Epithelial cell of esophagus (primary cell): ENCODE results near the gene COX7B2.

Source experiments
- DNase-seq: peaks from one replicate; pipeline ENCODE4 v3.0.0; 2010; ENCODE audit warnings: low read depth
- H3K4me3 ChIP-seq: 2 replicates; pipeline ENCODE4 v1.5.1; 2011; ENCODE audit warnings: mild to moderate bottlenecking, low read length, control low read depth
- TF ChIP-seq, protein P1 (sequence below): IDR thresholded peaks from 2 replicates; pipeline ENCODE4 v1.5.1; 2011; ENCODE audit warnings: low read depth, mild to moderate bottlenecking, low read length, control low read depth, inconsistent platforms; ENCODE audit not compliant: insufficient read depth; ENCODE audit errors: missing control alignments

Gene COX7B2

DNA sequence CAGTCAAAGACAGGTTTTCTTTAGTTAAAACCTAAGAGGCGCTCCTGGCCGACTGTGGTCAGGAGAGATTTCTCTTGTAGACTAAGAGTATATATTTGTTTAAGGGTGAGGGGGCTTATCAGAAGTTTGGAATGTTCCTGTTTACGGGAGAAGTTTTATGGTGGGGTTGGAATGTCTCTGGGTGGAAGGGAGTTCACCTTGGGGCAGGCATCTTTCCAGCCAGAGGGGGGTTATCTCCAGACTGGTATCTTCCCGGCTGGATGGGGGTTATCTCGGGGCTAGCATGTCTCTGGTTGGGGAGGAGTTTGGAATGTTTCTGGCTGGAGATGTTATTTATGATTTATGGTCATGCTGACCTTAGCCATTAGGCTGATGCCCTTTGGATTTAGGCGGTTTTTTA lies 116.0 kb downstream of the COX7B2 start:
- no peak overlapping the region for H3K4me3 ChIP-seq
- DNase-seq, result no peak
- TF ChIP-seq, protein P1, sequence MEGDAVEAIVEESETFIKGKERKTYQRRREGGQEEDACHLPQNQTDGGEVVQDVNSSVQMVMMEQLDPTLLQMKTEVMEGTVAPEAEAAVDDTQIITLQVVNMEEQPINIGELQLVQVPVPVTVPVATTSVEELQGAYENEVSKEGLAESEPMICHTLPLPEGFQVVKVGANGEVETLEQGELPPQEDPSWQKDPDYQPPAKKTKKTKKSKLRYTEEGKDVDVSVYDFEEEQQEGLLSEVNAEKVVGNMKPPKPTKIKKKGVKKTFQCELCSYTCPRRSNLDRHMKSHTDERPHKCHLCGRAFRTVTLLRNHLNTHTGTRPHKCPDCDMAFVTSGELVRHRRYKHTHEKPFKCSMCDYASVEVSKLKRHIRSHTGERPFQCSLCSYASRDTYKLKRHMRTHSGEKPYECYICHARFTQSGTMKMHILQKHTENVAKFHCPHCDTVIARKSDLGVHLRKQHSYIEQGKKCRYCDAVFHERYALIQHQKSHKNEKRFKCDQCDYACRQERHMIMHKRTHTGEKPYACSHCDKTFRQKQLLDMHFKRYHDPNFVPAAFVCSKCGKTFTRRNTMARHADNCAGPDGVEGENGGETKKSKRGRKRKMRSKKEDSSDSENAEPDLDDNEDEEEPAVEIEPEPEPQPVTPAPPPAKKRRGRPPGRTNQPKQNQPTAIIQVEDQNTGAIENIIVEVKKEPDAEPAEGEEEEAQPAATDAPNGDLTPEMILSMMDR, result no peak

- no peak for DNase-seq
- H3K4me3 ChIP-seq, result no peak overlapping the region
- TF ChIP-seq, protein P1, result no peak
Measured at GRCh38 chr4:46781434-46782092, 127.5 kb downstream of the COX7B2 start.

GRCh38 chr4:46765465-46765864 lies 143.6 kb downstream of the COX7B2 start:
- DNase-seq, result no peak
- no peak overlapping the region for H3K4me3 ChIP-seq
- TF ChIP-seq, protein P1, result no peak

DNA sequence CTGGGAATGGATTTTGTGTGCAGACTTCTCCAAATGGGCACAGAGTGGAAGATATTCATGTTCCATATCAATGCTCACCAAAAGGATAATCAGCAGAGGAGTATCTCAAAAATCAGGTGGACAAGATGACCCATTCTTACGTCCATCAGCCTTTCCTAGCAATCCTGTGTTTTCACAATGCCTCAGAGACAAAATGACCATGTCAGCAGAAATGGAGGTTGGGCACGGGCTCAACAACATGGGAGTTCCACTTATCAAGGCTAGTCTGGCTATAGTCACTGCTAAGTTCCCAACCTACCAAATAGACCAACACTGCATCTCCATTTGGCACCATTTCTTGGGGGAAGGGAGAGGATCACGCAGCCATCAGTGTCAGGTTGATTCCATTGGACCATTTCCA lies 179.0 kb downstream of the COX7B2 start:
- TF ChIP-seq, protein P1, result no peak
- no peak overlapping the region for H3K4me3 ChIP-seq
- no peak for DNase-seq

- TF ChIP-seq, protein P1, result no peak
- no peak overlapping the region for H3K4me3 ChIP-seq
- no peak for DNase-seq
Measured at GRCh38 chr4:46720055-46720454, 189.0 kb downstream of the COX7B2 start.

GRCh38 chr4:46717950-46718349 lies 191.1 kb downstream of the COX7B2 start:
- no peak for DNase-seq
- TF ChIP-seq, protein P1, result no peak
- H3K4me3 ChIP-seq, result no peak overlapping the region

GRCh38 chr4:46715468-46715867 lies 193.6 kb downstream of the COX7B2 start:
- H3K4me3 ChIP-seq, result no peak overlapping the region
- TF ChIP-seq, protein P1, result no peak
- DNase-seq, result no peak
